Loucy (cell line): ENCODE data around the gene PSME2.

Source experiments
- CTCF ChIP-seq: fragments of 200-600 bp; sonication (generic); conservative IDR thresholded peaks from 2 replicates; pipeline ENCODE4 v1.5.1; 2014; ENCODE audit warnings: mild to moderate bottlenecking, antibody characterized with exemption, low read length
- EZH2phosphoT487 ChIP-seq: fragments of 200-600 bp; IDR thresholded peaks from 2 replicates; pipeline ENCODE4 v1.6.1; 2018; ENCODE audit warnings: antibody characterized with exemption, mild to moderate bottlenecking, moderate library complexity, borderline replicate concordance

DNA sequence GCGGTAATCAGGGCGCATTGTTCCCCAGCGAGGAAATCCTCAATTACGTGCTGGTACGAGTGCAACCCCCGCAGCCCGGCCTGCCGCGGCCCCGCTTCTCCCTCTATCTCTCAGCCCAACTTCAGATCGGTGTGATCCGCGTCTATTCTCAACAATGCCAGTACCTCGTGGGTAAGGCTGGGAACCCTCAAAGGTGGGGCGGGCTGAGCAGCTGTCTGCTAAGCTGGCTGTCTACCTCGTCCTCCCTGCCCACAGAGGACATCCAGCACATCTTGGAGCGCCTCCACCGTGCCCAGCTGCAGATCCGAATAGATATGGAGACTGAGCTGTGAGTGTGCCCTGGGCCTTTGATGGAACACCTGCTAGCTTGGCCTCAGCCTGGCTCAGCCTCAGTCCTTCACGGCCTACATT lies 26.5 kb upstream of the PSME2 start:
- no peak for TF ChIP-seq CTCF
- no peak for TF ChIP-seq EZH2phosphoT487
